GM10266 (cell line): ENCODE measurements around the gene SELENON.

Experiments
- DNase-seq: peaks from one replicate; pipeline ENCODE4 v3.0.0; 2012; ENCODE audit errors: extremely low spot score
- TF ChIP-seq, protein P1 (sequence below): IDR thresholded peaks from 2 replicates; pipeline ENCODE4 v1.5.1; 2012; ENCODE audit warnings: mild to moderate bottlenecking, low read depth; ENCODE audit not compliant: control insufficient read depth, insufficient read depth; ENCODE audit errors: missing control alignments

Gene SELENON

DNA sequence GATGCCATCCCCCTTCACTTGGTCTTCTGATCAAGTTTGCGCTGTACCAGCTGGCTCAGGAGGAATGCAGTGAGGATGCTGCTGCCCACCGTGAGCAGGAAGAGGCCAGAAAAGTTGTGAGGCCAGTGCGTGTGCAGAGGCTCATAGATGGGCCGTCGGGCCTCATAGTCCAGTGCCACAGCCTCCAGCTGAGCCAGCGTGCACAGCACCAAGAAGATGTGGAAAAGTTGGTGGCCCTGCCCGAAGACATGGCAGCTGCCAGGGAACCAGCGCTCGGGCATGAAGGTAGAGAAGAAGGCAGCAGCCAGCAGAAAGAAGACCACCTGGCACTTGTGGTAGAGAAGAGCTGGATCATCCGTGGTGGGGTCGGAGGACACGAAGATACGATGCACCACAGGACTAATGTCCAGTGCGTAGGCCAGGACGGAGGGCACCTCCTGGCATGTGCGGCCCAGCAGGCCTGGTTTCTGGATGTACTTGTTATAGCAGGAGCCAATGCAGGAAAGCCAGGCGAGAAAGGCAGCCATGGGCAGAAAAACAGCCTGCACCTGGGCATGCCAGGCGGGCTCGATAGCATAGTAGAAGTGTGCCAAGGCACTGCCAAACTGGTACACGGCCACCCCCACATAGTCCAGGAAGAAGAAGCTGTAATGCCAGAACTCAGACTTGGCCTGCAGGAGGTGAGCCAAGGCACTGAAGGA is 62.9 kb downstream of the SELENON start:
- TF ChIP-seq, protein P1, sequence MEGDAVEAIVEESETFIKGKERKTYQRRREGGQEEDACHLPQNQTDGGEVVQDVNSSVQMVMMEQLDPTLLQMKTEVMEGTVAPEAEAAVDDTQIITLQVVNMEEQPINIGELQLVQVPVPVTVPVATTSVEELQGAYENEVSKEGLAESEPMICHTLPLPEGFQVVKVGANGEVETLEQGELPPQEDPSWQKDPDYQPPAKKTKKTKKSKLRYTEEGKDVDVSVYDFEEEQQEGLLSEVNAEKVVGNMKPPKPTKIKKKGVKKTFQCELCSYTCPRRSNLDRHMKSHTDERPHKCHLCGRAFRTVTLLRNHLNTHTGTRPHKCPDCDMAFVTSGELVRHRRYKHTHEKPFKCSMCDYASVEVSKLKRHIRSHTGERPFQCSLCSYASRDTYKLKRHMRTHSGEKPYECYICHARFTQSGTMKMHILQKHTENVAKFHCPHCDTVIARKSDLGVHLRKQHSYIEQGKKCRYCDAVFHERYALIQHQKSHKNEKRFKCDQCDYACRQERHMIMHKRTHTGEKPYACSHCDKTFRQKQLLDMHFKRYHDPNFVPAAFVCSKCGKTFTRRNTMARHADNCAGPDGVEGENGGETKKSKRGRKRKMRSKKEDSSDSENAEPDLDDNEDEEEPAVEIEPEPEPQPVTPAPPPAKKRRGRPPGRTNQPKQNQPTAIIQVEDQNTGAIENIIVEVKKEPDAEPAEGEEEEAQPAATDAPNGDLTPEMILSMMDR = no peak
- DNase-seq = peak; percentile 3

DNA sequence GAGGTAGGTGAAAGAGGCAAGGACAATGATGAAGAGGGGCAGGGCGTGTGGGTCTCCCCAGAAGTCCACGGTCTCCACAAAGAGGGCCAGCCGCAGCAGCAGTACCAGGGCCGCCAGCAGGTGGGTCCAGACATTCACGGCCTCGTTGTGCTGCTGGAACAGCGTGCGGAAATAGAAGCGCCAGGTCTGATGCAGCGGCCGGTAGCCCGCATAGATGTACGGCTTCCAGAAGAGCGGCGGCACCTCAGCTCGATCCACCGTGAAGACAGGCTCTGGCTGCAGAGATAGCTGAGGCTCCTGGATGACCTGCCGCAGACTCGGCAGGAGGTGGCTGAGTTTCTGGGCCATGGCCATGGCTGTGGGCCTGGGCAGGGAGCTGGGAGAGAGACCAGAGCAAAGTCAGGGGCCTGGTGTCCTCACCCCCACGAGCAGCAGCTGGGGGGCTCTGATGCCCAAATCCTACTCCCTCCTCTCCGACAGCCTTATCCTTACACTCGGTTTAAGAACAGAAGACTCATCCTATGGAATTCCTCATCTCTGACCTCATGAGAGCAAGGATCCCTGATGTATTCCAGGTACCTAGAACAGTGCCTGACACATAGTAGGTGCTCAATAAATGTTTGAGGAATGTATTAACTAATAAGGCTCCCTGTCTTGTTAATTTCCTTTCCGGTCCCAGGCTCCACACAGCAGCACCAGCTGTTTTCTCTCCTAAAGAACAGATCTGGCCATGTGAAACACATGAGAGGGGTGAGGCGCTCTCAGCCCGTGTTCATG is 63.7 kb downstream of the SELENON start:
- no peak for DNase-seq
- TF ChIP-seq, protein P1 = no peak

DNA sequence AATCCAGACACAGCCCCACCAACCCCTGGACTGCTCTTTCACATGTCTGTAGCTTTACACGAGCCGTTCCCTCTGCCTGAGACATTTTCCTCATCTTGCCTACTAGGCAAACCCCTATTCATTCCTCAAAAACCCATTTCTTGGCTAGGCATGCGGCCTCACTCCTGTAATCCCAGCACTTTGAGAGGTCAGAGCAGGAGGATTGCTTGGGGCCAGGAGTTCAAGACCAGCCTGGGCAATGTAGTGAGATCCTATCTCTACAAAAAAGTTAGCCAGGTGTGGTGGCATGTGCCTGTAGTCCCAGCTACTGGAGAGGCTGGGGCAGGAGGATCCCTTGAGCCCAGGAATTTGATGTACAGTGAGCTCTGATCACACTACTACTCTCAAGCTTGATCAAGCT is 64.4 kb downstream of the SELENON start:
- TF ChIP-seq, protein P1 = no peak
- no peak for DNase-seq

DNA sequence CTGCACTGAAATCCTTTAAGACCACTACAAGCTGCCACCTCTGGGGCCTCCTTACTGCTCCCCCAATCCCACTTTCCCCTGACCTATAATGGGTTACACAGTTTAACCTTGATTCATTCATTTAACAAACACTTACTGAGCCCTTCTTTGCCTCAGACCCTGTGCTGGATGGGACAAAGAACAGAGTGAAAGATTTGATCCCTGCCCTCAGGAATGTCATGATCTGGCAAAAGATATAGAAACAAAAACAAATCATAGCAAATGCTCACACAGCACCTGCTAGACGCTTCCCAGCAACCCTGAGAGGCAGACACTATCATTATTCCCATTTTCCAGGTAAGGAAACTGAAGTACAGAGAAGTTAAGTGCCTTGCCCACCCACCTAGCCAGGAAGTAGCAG is 66.3 kb downstream of the SELENON start:
- no peak for DNase-seq
- TF ChIP-seq, protein P1 = no peak

DNA sequence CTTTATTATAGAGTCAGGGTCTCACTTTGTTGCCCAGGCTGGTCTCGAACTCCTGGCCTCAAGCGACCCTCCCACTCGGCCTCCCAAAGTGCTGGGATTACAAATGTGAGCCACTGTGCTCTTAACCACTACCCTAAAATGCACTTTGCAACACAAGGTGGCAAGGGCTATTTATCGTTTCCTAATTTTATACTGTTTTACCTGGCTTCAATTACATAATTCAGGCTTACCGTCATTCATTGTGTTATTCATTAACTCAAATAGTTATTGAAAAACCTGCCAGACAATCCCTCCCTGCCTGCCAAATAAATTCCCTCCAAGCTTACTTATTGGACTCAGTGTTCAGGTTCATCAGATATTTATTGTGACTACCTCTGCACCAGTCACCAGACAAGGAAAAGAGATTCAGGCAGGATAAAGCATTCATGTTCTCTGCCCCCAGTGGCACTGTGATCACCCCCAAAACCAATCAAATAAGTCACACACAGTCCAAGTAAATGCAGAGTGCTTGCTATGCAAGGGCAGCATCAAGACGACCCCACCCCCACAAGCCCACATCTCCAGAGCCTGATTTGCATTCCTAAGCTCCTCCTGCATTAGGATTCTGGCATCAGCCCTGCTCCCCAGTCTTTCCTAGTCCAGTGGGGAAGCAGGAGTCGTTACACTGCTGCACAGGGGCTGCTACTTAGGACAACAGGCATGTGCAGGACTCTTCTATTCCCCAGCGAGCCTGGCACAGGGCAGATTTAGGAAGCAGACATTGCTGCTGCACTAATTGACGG is 67.4 kb downstream of the SELENON start:
- no peak for DNase-seq

More for the DNA sequence above, 67.4 kb downstream of the SELENON start:
- TF ChIP-seq, protein P1 = no peak
